Psoas muscle (tissue), 8 donors: ENCODE results near the gene VWA5B2. TPM values are rescaled to one million over a fixed set of nuclear protein-coding genes. Genes with fewer than 3 reads are reported as not detected.

Experiments used
- ATAC-seq, 4 donors: fragments of 200-7000 bp; cut with Tn5 transposase; one replicate each; pipeline ENCODE4 v1.9.1; 2020; ENCODE audit warnings: moderate library complexity in 3 of 4, mild to moderate bottlenecking in 2 of 4
- DNase-seq, 2 donors: peaks; one replicate each; pipeline ENCODE4 v3.0.0-alpha.2; 2020
- H3K27ac ChIP-seq: fragments of 200-600 bp; one replicate; pipeline ENCODE4 v1.8.0; 2022
- H3K27me3 ChIP-seq, 3 donors: fragments of 200-600 bp in 1 of 3; one replicate each; pipeline versions ENCODE4 v1.6.1 to v1.8.0; 2013 to 2022; ENCODE audit warnings: low read length in 2 of 3, mild to moderate bottlenecking in 2 of 3, moderate library complexity in 1 of 3; ENCODE audit not compliant: insufficient read depth in 3 of 3
- H3K36me3 ChIP-seq, 2 donors: fragments of 200-600 bp in 1 of 2; one replicate each; pipeline versions ENCODE4 v1.6.1 to v1.8.0; 2013 to 2022; ENCODE audit warnings: low read depth in 1 of 2, mild to moderate bottlenecking in 1 of 2, moderate library complexity in 1 of 2; ENCODE audit not compliant: insufficient read depth in 1 of 2
- H3K4me1 ChIP-seq: fragments of 200-600 bp; one replicate; pipeline ENCODE4 v1.8.0; 2022
- H3K4me3 ChIP-seq: fragments of 200-600 bp; one replicate; pipeline ENCODE4 v1.8.0; 2022; ENCODE audit warnings: mild to moderate bottlenecking
- H3K9me3 ChIP-seq: fragments of 200-600 bp; one replicate; pipeline ENCODE4 v1.8.0; 2022
- CTCF ChIP-seq: fragments of 200-600 bp; IDR thresholded peaks from one replicate; pipeline ENCODE4 v1.8.0; 2022; ENCODE audit warnings: antibody characterized with exemption
- WGBS, 3 donors: extraction: QIAGEN DNeasy Blood & Tissue Kit; methylation state at CpG; one replicate each; pipeline versions ENCODE4 v1.1.6 to v1.1.7; 2013; 5-methylcytosine and 5-hydroxymethylcytosine counted together
- intact Hi-C, 2 donors: fragments of 100-400 bp; cut with DNase I; formaldehyde crosslinking; loops; one replicate each; pipeline versions ENCODE4 v1.11.0 to v1.14.2; 2022
- polyA plus RNA-seq, 3 donors: library from polyadenylated mRNA; stranded (reverse); fragments of 200-250 nt; gene quantifications; one replicate each; pipeline ENCODE4 v1.2.3, GENCODE V29; 2013
- total RNA-seq, 4 donors: library from RNA; stranded (reverse); fragmentation: NEBNext Ultra II Directional in 2 of 4; extraction: Animal tissue kit (Norgen Biotek cat#: 25700) in 2 of 4; gene quantifications; one replicate each; pipeline versions ENCODE4 v1.2.1 to v1.2.4, GENCODE V29; 2021 to 2023
- donor health status: healthy with polysubstance abuse.
- donor health status: DM: no; HTN: no; CAD: no; lungs with moderate emphysema.
- donor health status: Bipolar disorder and iron deficiency.
- donor health status: healthy.
- donor health status: DM: yes; HTN: yes; CAD: no.
- donor health status: DM: no; HTN: no; CAD: no.
- donor health status: DM: no; HTN: no; CAD: no.
- donor health status: DM: yes; HTN: yes; CAD: no.

Gene VWA5B2
- total and polyA plus RNA-seq, 7 donors = 0.03 to 0.26 (median 0.05) TPM; not detected in 3

- TF ChIP-seq CTCF = no peak
- no peak overlapping the region for H3K27ac ChIP-seq
- peaks cover 2% of the 10 kb centered on the region for H3K4me1 ChIP-seq
- H3K9me3 ChIP-seq = no peaks in the 10 kb centered on the region
- no peaks in the 10 kb centered on the region for H3K27me3 ChIP-seq
- intact Hi-C loops = loop anchor here (5.0 to 10.0 kb wide), 2 partner anchors 87 to 95 kb away; partner anchors contain the start of gene DVL3 (in 1 of the 2)
- H3K4me3 ChIP-seq = no peak overlapping the region
- peaks cover 14 to 40% of the 10 kb centered on the region in 2 donors for H3K36me3 ChIP-seq
- peak in 1 of 4 donors; percentile 7 for ATAC-seq
- DNase-seq = no peak
- WGBS, 3 donors = 75 to 88% (median 81%) methylated on average over 5 of the region's 5 CpGs
Measured at GRCh38 chr3:184242297-184242685, 12.9 kb downstream of the VWA5B2 start.

GRCh38 chr3:184248454-184249411 is 19.3 kb downstream of the VWA5B2 start, which contains the start of gene ALG3:
TSS of gene ALG3 (minus strand) at chr3:184248962. CDS start at chr3:184248940, 22 bp downstream.
- intact Hi-C loops = loop anchor here (2.0 to 10.0 kb wide), 3 partner anchors 62 to 94 kb away; partner anchors contain the start of genes ABCF3 (in 2 of the 2) and DVL3 (in 2 of the 2)
- peak; percentile 78 to 85 (median 80) for ATAC-seq

GRCh38 chr3:184249412-184250166 is 20.2 kb downstream of the VWA5B2 start, which contains the start of gene EEF1AKMT4:
TSS of gene EEF1AKMT4 (plus strand) at chr3:184249672. CDS start at chr3:184249695, 23 bp downstream.
- Histone ChIP-seq H3K36me3 (peaks cover 5 to 13% of the 10 kb centered on the region in 2 donors), H3K9me3 (no peaks in the 10 kb centered on the region), H3K4me3 (peak within 1 kb of the TSS; percentile 79), H3K27me3 (no peaks in the 10 kb centered on the region), H3K4me1 (peaks cover 15% of the 10 kb centered on the region), H3K27ac (peak within 1 kb of the TSS; percentile 90)
- intact Hi-C loops = loop anchor here (2.0 to 10.0 kb wide), 5 partner anchors 63 to 355 kb away; partner anchors contain the start of genes ABCF3 (in 2 of the 2) and DVL3 (in 2 of the 2)
- peak; percentile 96 to 98 for DNase-seq
- peak; percentile 97 to 98 (median 97) for ATAC-seq
- TF ChIP-seq CTCF = peak; percentile 55
- 0% methylated on average over 52 to 54 of the region's 54 CpGs for WGBS, 3 donors

More at GRCh38 chr3:184248454-184249411, 19.3 kb downstream of the VWA5B2 start, which contains the start of gene ALG3:
- no peak for TF ChIP-seq CTCF
- WGBS, 3 donors = 0 to 1% (median 1%) methylated on average over 46 to 49 of the region's 49 CpGs
- H3K36me3 ChIP-seq = peaks cover 6 to 21% of the 10 kb centered on the region in 2 donors
- DNase-seq = peak; percentile 87 to 92
- H3K27me3 ChIP-seq = no peaks in the 10 kb centered on the region
- H3K4me3 ChIP-seq = peak within 1 kb of the TSS; percentile 79
- peak within 1 kb of the TSS; percentile 90 for H3K27ac ChIP-seq
- H3K4me1 ChIP-seq = peaks cover 15% of the 10 kb centered on the region
- no peaks in the 10 kb centered on the region for H3K9me3 ChIP-seq

GRCh38 chr3:184250167-184250828 is 20.9 kb downstream of the VWA5B2 start:
- Histone ChIP-seq H3K36me3 (peaks cover 0 to 6% of the 10 kb centered on the region in 2 donors), H3K27ac (peak overlapping the region; percentile 90), H3K9me3 (no peaks in the 10 kb centered on the region), H3K4me3 (peak overlapping the region; percentile 79), H3K27me3 (no peaks in the 10 kb centered on the region), H3K4me1 (peaks cover 15% of the 10 kb centered on the region)
- WGBS, 3 donors = 13 to 14% (median 14%) methylated on average over 20 of the region's 20 CpGs
- TF ChIP-seq CTCF = peak; percentile 95
- intact Hi-C loops = loop anchor here (2.0 to 10.0 kb wide), 2 partner anchors 355 kb away; no protein-coding TSS in a partner anchor
- ATAC-seq (peak; percentile 80 to 85 (median 82)), DNase-seq (peak; percentile 87 to 91)
